HepG2 (cell line): ENCODE measurements around the gene EBP. TPM values are rescaled to one million over a fixed set of nuclear protein-coding genes. Genes with fewer than 3 reads are reported as not detected.

ENCODE experiments used
- ATF2 ChIP-seq: sonication (generic); formaldehyde crosslinking; IDR thresholded peaks from 2 replicates; pipeline ENCODE4 v1.4.0; 2020; ENCODE audit warnings: missing genetic modification reagents
- CBFB ChIP-seq: sonication (generic); formaldehyde crosslinking; IDR thresholded peaks from 2 replicates; pipeline ENCODE4 v1.4.0; 2020; ENCODE audit warnings: missing genetic modification reagents
- CREB3 ChIP-seq: sonication (generic); formaldehyde crosslinking; IDR thresholded peaks from 2 replicates; pipeline ENCODE4 v1.5.0; 2020; ENCODE audit warnings: missing genetic modification reagents
- FOXA3 ChIP-seq: IDR thresholded peaks from 2 replicates; pipeline ENCODE4 v1.6.1; 2016; ENCODE audit warnings: missing genetic modification reagents, missing compliant biosample characterization
- FOXJ3 ChIP-seq: sonication (generic); formaldehyde crosslinking; IDR thresholded peaks from 2 replicates; pipeline ENCODE4 v1.4.0; 2020; ENCODE audit warnings: missing genetic modification reagents, mild to moderate bottlenecking, borderline replicate concordance
- KDM4B ChIP-seq: sonication (generic); formaldehyde crosslinking; IDR thresholded peaks from 2 replicates; pipeline ENCODE4 v1.4.0; 2020; ENCODE audit warnings: missing genetic modification reagents
- NFYB ChIP-seq: sonication (generic); formaldehyde crosslinking; IDR thresholded peaks from 2 replicates; pipeline ENCODE4 v1.4.0; 2020; ENCODE audit warnings: missing genetic modification reagents
- ONECUT2 ChIP-seq: sonication (generic); formaldehyde crosslinking; IDR thresholded peaks from 2 replicates; pipeline ENCODE4 v1.4.0; 2020; ENCODE audit warnings: missing genetic modification reagents
- POLR2G ChIP-seq: fragments of 200-400 bp; formaldehyde crosslinking; IDR thresholded peaks from 2 replicates; pipeline ENCODE4 v1.6.1; 2018; ENCODE audit warnings: mild to moderate bottlenecking, low read depth, low read length, moderate library complexity
- RXRB ChIP-seq: IDR thresholded peaks from 2 replicates; pipeline ENCODE4 v1.6.1; 2016; ENCODE audit warnings: borderline replicate concordance, missing genetic modification reagents, missing compliant biosample characterization
- SMAD1 ChIP-seq: sonication (generic); formaldehyde crosslinking; IDR thresholded peaks from 2 replicates; pipeline ENCODE4 v1.4.0; 2020; ENCODE audit warnings: missing genetic modification reagents, low read depth, mild to moderate bottlenecking, borderline replicate concordance
- SMARCE1 ChIP-seq: fragments of 450-650 bp; IDR thresholded peaks from 2 replicates; pipeline ENCODE4 v1.6.1; 2017; ENCODE audit warnings: borderline replicate concordance
- ZNF124 ChIP-seq: sonication (generic); formaldehyde crosslinking; IDR thresholded peaks from 2 replicates; pipeline ENCODE4 v1.4.0; 2020; ENCODE audit warnings: missing genetic modification reagents
- ZNF18 ChIP-seq: sonication (generic); formaldehyde crosslinking; IDR thresholded peaks from 2 replicates; pipeline ENCODE4 v1.8.0; 2022; ENCODE audit warnings: mild to moderate bottlenecking, missing genetic modification reagents; ENCODE audit not compliant: insufficient replicate concordance
- ZNF329 ChIP-seq: sonication (generic); formaldehyde crosslinking; IDR thresholded peaks from 2 replicates; pipeline ENCODE4 v1.9.0; 2021; ENCODE audit warnings: low read depth, mild to moderate bottlenecking, missing genetic modification reagents
- ZNF598 ChIP-seq: sonication (generic); formaldehyde crosslinking; IDR thresholded peaks from 2 replicates; pipeline ENCODE4 v1.5.1; 2020; ENCODE audit warnings: mild to moderate bottlenecking, missing genetic modification reagents, borderline replicate concordance
- ZNF619 ChIP-seq: sonication (generic); formaldehyde crosslinking; IDR thresholded peaks from 2 replicates; pipeline ENCODE4 v1.4.0; 2020; ENCODE audit warnings: mild to moderate bottlenecking, missing genetic modification reagents
- polyA plus RNA-seq, 8 experiments: library from polyadenylated mRNA; depleted of rRNA in 3 of 8; stranded (reverse) in 7 of 8; unstranded in 1 of 8; fragments of >200 nt; fragmentation: Illumina TruSeq in 4 of 8; extraction: Trizol in 4 of 8; gene quantifications; 2 replicates each; pipeline versions ENCODE4 v1.2.1 to v1.2.3, GENCODE V29; 2011 to 2016; ENCODE audit warnings: low read depth in 4 of 8, missing spikeins in 1 of 8, mixed read lengths in 1 of 8; ENCODE audit not compliant: insufficient read depth in 1 of 8
- total RNA-seq, 5 experiments: library from RNA; depleted of rRNA; stranded (reverse); fragments of >200 nt; fragmentation: Illumina TruSeq; extraction: Trizol; gene quantifications; 2 replicates each; pipeline ENCODE4 v1.2.3, GENCODE V29; 2016; ENCODE audit warnings: low read depth in 1 of 5
- TF ChIP-seq, protein P1 (sequence below): IDR thresholded peaks from 2 replicates; pipeline ENCODE4 v1.6.1; 2016
- TF ChIP-seq, protein P2 (sequence below): sonication (generic); formaldehyde crosslinking; IDR thresholded peaks from 2 replicates; pipeline ENCODE4; 2020; ENCODE audit warnings: missing genetic modification reagents, mild to moderate bottlenecking, borderline replicate concordance
- TF ChIP-seq, protein P3 (sequence below): sonication (generic); formaldehyde crosslinking; IDR thresholded peaks from 2 replicates; pipeline ENCODE4 v1.9.0; 2022; ENCODE audit warnings: missing genetic modification reagents, mild to moderate bottlenecking, borderline replicate concordance

EBP gene
- total and polyA plus RNA-seq, 2 of the 13 experiments (the other 11 are each of a cell fraction or from before 2014, with no cell fraction given), result 106 to 260 TPM

DNA sequence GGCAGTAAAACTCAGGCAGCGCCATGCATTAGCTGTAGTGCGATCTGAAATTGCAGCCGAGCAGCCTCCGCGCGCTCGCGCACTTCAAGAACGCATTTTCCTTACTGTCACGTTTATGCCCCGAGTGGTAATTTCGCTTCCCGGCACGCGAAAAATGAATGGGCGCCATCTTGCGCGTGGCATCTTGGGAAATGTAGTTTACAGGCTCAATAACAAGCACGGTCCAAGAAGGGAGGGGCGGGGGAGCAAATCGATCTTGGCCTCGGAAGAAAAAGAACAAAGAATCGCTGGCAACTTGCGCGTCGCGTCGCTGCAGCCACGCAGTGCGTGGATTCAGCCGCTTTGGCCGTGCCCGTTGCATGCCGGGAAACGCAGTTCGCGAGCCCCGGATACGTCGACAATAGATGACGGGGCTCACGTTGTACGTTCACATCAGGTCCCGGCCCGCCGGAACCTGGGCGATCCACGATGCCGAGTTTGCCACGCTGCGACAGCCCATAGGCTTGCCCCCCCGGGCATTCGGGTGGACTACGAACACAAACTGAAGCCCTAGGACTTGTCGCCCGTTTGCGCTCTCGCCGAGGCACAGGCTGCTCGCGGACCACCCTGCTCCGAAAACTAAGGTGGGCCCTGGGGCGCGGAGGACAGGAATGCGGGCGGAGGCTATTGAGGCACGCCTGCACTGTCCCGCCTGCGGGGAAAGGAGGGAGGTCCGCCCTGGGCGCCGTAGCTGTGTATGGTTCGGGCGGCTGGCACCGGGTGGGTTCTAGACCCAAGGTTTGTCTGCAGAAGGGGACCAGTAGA, 45.6 kb upstream of the EBP start, which contains the start of gene FTSJ1 (continued):
- TF ChIP-seq, protein P1, sequence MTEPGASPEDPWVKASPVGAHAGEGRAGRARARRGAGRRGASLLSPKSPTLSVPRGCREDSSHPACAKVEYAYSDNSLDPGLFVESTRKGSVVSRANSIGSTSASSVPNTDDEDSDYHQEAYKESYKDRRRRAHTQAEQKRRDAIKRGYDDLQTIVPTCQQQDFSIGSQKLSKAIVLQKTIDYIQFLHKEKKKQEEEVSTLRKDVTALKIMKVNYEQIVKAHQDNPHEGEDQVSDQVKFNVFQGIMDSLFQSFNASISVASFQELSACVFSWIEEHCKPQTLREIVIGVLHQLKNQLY (CRISPR knock-in tag), result no peak
- TF ChIP-seq SMAD1 (CRISPR knock-in tag) (no peak), ZNF598 (CRISPR knock-in tag) (no peak), RXRB (no peak), ZNF18 (peak; percentile 44), FOXA3 (CRISPR knock-in tag) (no peak), KDM4B (CRISPR knock-in tag) (0 out of 2 replicates have a peak, but pooled peaks have one; percentile 10), POLR2G (peak; percentile 74), ATF2 (no peak), ZNF329 (no peak), CBFB (no peak), NFYB (CRISPR knock-in tag) (peak; percentile 57), FOXJ3 (CRISPR knock-in tag) (0 out of 2 replicates have a peak, but pooled peaks have one; percentile 38), ONECUT2 (CRISPR knock-in tag) (peak; percentile 91), ZNF124 (CRISPR knock-in tag) (no peak), ZNF619 (CRISPR knock-in tag) (no peak), CREB3 (CRISPR knock-in tag) (no peak), SMARCE1 (no peak)
- TF ChIP-seq, protein P2, sequence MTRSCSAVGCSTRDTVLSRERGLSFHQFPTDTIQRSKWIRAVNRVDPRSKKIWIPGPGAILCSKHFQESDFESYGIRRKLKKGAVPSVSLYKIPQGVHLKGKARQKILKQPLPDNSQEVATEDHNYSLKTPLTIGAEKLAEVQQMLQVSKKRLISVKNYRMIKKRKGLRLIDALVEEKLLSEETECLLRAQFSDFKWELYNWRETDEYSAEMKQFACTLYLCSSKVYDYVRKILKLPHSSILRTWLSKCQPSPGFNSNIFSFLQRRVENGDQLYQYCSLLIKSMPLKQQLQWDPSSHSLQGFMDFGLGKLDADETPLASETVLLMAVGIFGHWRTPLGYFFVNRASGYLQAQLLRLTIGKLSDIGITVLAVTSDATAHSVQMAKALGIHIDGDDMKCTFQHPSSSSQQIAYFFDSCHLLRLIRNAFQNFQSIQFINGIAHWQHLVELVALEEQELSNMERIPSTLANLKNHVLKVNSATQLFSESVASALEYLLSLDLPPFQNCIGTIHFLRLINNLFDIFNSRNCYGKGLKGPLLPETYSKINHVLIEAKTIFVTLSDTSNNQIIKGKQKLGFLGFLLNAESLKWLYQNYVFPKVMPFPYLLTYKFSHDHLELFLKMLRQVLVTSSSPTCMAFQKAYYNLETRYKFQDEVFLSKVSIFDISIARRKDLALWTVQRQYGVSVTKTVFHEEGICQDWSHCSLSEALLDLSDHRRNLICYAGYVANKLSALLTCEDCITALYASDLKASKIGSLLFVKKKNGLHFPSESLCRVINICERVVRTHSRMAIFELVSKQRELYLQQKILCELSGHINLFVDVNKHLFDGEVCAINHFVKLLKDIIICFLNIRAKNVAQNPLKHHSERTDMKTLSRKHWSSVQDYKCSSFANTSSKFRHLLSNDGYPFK, result peak; percentile 89; the same call in 1 of the 2 replicates
- TF ChIP-seq, protein P3, sequence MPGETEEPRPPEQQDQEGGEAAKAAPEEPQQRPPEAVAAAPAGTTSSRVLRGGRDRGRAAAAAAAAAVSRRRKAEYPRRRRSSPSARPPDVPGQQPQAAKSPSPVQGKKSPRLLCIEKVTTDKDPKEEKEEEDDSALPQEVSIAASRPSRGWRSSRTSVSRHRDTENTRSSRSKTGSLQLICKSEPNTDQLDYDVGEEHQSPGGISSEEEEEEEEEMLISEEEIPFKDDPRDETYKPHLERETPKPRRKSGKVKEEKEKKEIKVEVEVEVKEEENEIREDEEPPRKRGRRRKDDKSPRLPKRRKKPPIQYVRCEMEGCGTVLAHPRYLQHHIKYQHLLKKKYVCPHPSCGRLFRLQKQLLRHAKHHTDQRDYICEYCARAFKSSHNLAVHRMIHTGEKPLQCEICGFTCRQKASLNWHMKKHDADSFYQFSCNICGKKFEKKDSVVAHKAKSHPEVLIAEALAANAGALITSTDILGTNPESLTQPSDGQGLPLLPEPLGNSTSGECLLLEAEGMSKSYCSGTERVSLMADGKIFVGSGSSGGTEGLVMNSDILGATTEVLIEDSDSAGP (CRISPR knock-in tag), result peak; percentile 80; the same call in 1 of the 2 replicates
